Activated T-cell treated with anti-CD3 and anti-CD28 coated beads, Interleukin-2, amount 50 U/mL, for 24 hours (primary cell): Measurements from ENCODE around the gene MYO1D.
"Not testable (repeated sequence)": the region's sequence is repeated elsewhere in the genome, so short reads cannot be mapped to it uniquely, and the experiment has no call there.

Experiments used
- DNase-seq: peaks from one replicate; pipeline ENCODE4 v3.0.0-alpha.2; 2020
- H3K27ac Mint-ChIP-seq: 2 replicates; pipeline ENCODE4 v1.8.0; 2020; ENCODE audit warnings: mild to moderate bottlenecking, mixed read lengths
- H3K27me3 Mint-ChIP-seq: 2 replicates; pipeline ENCODE4 v1.8.0; 2020; ENCODE audit warnings: mixed read lengths
- H3K36me3 Mint-ChIP-seq: 2 replicates; pipeline ENCODE4 v1.8.0; 2020; ENCODE audit warnings: low read depth, mixed read lengths
- H3K4me1 Mint-ChIP-seq: 2 replicates; pipeline ENCODE4 v1.8.0; 2020; ENCODE audit warnings: low read depth, mixed read lengths
- H3K4me3 Mint-ChIP-seq: 2 replicates; pipeline ENCODE4 v1.8.0; 2020; ENCODE audit warnings: mild to moderate bottlenecking, moderate library complexity, mixed read lengths
- H3K9me3 Mint-ChIP-seq: 2 replicates; pipeline ENCODE4 v1.8.0; 2020; ENCODE audit warnings: mixed read lengths

The MYO1D gene

GRCh38 chr17:32458371-32458770 is 418.6 kb downstream of the MYO1D start:
- no peak for DNase-seq
- H3K4me1 Mint-ChIP-seq, result peaks cover 51% of the 10 kb centered on the region
- H3K36me3 Mint-ChIP-seq, result peaks cover 93% of the 10 kb centered on the region
- H3K4me3 Mint-ChIP-seq, result no peak overlapping the region
- H3K27me3 Mint-ChIP-seq, result no peaks in the 10 kb centered on the region
- H3K9me3 Mint-ChIP-seq, result no peaks in the 10 kb centered on the region
- peak overlapping the region; percentile 76 for H3K27ac Mint-ChIP-seq

- Mint-ChIP-seq H3K9me3 (no peaks in the 10 kb centered on the region), H3K4me3 (no peak overlapping the region), H3K27ac (peak overlapping the region; percentile 23), H3K36me3 (peaks cover 96% of the 10 kb centered on the region), H3K4me1 (peaks cover 46% of the 10 kb centered on the region), H3K27me3 (no peaks in the 10 kb centered on the region)
- no peak for DNase-seq
Observed at GRCh38 chr17:32453370-32453769, 423.6 kb downstream of the MYO1D start.

GRCh38 chr17:32452281-32452680 is 424.6 kb downstream of the MYO1D start:
- Mint-ChIP-seq H3K4me1 (peaks cover 40% of the 10 kb centered on the region), H3K27ac (no peak overlapping the region), H3K9me3 (no peaks in the 10 kb centered on the region), H3K27me3 (no peaks in the 10 kb centered on the region), H3K36me3 (peaks cover 95% of the 10 kb centered on the region), H3K4me3 (no peak overlapping the region)
- DNase-seq, result no peak

GRCh38 chr17:32451879-32452278 is 425.0 kb downstream of the MYO1D start:
- Mint-ChIP-seq H3K36me3 (peaks cover 95% of the 10 kb centered on the region), H3K27ac (peak overlapping the region; percentile 40)

GRCh38 chr17:32450379-32450778 is 426.5 kb downstream of the MYO1D start:
- not testable (repeated sequence) for H3K27me3 Mint-ChIP-seq, H3K9me3 Mint-ChIP-seq, H3K4me3 Mint-ChIP-seq, DNase-seq
- H3K36me3 Mint-ChIP-seq, result peaks cover 99% of the 10 kb centered on the region
- H3K27ac Mint-ChIP-seq, result peak overlapping the region; percentile 44
- H3K4me1 Mint-ChIP-seq, result peaks cover 51% of the 10 kb centered on the region

More at GRCh38 chr17:32451879-32452278, 425.0 kb downstream of the MYO1D start:
- peaks cover 40% of the 10 kb centered on the region for H3K4me1 Mint-ChIP-seq
- DNase-seq, result no peak
- H3K27me3 Mint-ChIP-seq, result no peaks in the 10 kb centered on the region
- H3K9me3 Mint-ChIP-seq, result no peaks in the 10 kb centered on the region
- no peak overlapping the region for H3K4me3 Mint-ChIP-seq

- DNase-seq, result no peak
- Mint-ChIP-seq H3K36me3 (peaks cover 99% of the 10 kb centered on the region), H3K27ac (no peak overlapping the region), H3K4me3 (no peak overlapping the region), H3K9me3 (no peaks in the 10 kb centered on the region), H3K4me1 (peaks cover 51% of the 10 kb centered on the region), H3K27me3 (no peaks in the 10 kb centered on the region)
Observed at GRCh38 chr17:32449963-32450362, 427.0 kb downstream of the MYO1D start.

- Mint-ChIP-seq H3K4me1 (peaks cover 50% of the 10 kb centered on the region), H3K9me3 (no peaks in the 10 kb centered on the region), H3K27ac (peak overlapping the region; percentile 87), H3K4me3 (peak overlapping the region; percentile 83), H3K36me3 (peaks cover 71% of the 10 kb centered on the region), H3K27me3 (peaks cover 6% of the 10 kb centered on the region)
- no peak for DNase-seq
Observed at GRCh38 chr17:32446949-32447348, 430.0 kb downstream of the MYO1D start.

- Mint-ChIP-seq H3K27ac (peak overlapping the region; percentile 87), H3K27me3 (peaks cover 6% of the 10 kb centered on the region), H3K36me3 (peaks cover 61% of the 10 kb centered on the region), H3K9me3 (no peaks in the 10 kb centered on the region), H3K4me1 (peaks cover 48% of the 10 kb centered on the region), H3K4me3 (peak overlapping the region; percentile 83)
- DNase-seq, result no peak
Observed at GRCh38 chr17:32445971-32446370, 431.0 kb downstream of the MYO1D start.

GRCh38 chr17:32445497-32445896 is 431.4 kb downstream of the MYO1D start:
- Mint-ChIP-seq H3K4me1 (peaks cover 50% of the 10 kb centered on the region), H3K27ac (peak overlapping the region; percentile 87), H3K9me3 (no peaks in the 10 kb centered on the region), H3K36me3 (peaks cover 57% of the 10 kb centered on the region), H3K27me3 (peaks cover 6% of the 10 kb centered on the region), H3K4me3 (peak overlapping the region; percentile 83)
- no peak for DNase-seq

GRCh38 chr17:32445074-32445415 is 431.9 kb downstream of the MYO1D start:
- peaks cover 52% of the 10 kb centered on the region for H3K36me3 Mint-ChIP-seq
- H3K4me1 Mint-ChIP-seq, result peaks cover 48% of the 10 kb centered on the region
- H3K9me3 Mint-ChIP-seq, result no peaks in the 10 kb centered on the region
- no peak for DNase-seq
- peak overlapping the region; percentile 83 for H3K4me3 Mint-ChIP-seq
- H3K27ac Mint-ChIP-seq, result peak overlapping the region; percentile 87
- peaks cover 6% of the 10 kb centered on the region for H3K27me3 Mint-ChIP-seq

GRCh38 chr17:32444301-32445073 is 432.4 kb downstream of the MYO1D start, which contains the start of gene PSMD11:
PSMD11 (plus strand) TSS chr17:32444510; CDS start chr17:32444524, 14 bp downstream.
- no peaks in the 10 kb centered on the region for H3K9me3 Mint-ChIP-seq

GRCh38 chr17:32443827-32444300 is 433.1 kb downstream of the MYO1D start:
- H3K36me3 Mint-ChIP-seq, result peaks cover 40% of the 10 kb centered on the region
- H3K4me1 Mint-ChIP-seq, result peaks cover 41% of the 10 kb centered on the region
- no peaks in the 10 kb centered on the region for H3K9me3 Mint-ChIP-seq
- peak overlapping the region; percentile 87 for H3K27ac Mint-ChIP-seq
- DNase-seq, result no peak
- H3K4me3 Mint-ChIP-seq, result peak overlapping the region; percentile 83
- H3K27me3 Mint-ChIP-seq, result peaks cover 6% of the 10 kb centered on the region

More at GRCh38 chr17:32444301-32445073, 432.4 kb downstream of the MYO1D start, which contains the start of gene PSMD11:
- Mint-ChIP-seq H3K4me3 (peak within 1 kb of the TSS; percentile 83), H3K4me1 (peaks cover 43% of the 10 kb centered on the region), H3K27me3 (peaks cover 6% of the 10 kb centered on the region), H3K27ac (peak within 1 kb of the TSS; percentile 87), H3K36me3 (peaks cover 46% of the 10 kb centered on the region)
- DNase-seq, result peak; percentile 99
